HepG2 (cell line): ENCODE measurements around the gene IFI27. TPM values are rescaled to one million over a fixed set of nuclear protein-coding genes. Genes with fewer than 3 reads are reported as not detected.

ENCODE experiments used
- ATAC-seq: fragments of 200-7000 bp; cut with Tn5 transposase; 3 replicates; pipeline ENCODE4 v1.9.1; 2020; ENCODE audit warnings: mild to moderate bottlenecking, moderate library complexity
- BruUV-seq: library from RNA; stranded (reverse); fragments of 400-500 nt; replicated peaks from 2 replicates; lab custom pipeline; 2021; lab: Mats Ljungman, UMichigan
- CTCF ChIA-PET: fragments of 300-600 bp; formaldehyde crosslinking; extraction: SDS; loops from one replicate; lab custom pipeline; 2021; ENCODE audit warnings: low total read pairs, inconsistent platforms, low intra/inter-chr PET ratio; lab: Yijun Ruan, JAX
- POLR2A ChIA-PET: fragments of 350-600 bp; sonication (Branson Sonifier 250); formaldehyde crosslinking; loops from one replicate; lab custom pipeline; 2020; ENCODE audit warnings: antibody characterized with exemption, inconsistent platforms; lab: Yijun Ruan, JAX
- DNase-seq: peaks from one replicate; pipeline ENCODE4 v3.0.0-alpha.2; 2015; ENCODE audit warnings: low spot score
- FAIRE-seq: peaks from 3 replicates; lab custom pipeline; 2011; peaks lifted over from hg19 to GRCh38; lab: Jason Lieb, UNC
- H2AFZ ChIP-seq: one replicate; pipeline ENCODE4 v1.6.1; 2011; ENCODE audit warnings: low read length, inconsistent platforms
- H3K27ac ChIP-seq: fragments of 300-600 bp; 3 replicates; pipeline ENCODE4 v1.8.0; 2011; ENCODE audit warnings: mixed run types, mild to moderate bottlenecking, mixed read lengths, low read length, inconsistent platforms; ENCODE audit not compliant: insufficient read depth; ENCODE audit errors: extremely low read length
- H3K27me3 ChIP-seq, 2 experiments: fragments of 200-600 bp in 1 of 2; 2 replicates in 1 of 2; 3 replicates in 1 of 2; pipeline versions ENCODE4 v1.6.0 to v1.8.0; 2011; ENCODE audit warnings: low read length in 2 of 2, mild to moderate bottlenecking in 2 of 2, moderate library complexity in 2 of 2, inconsistent platforms in 1 of 2; ENCODE audit not compliant: insufficient read depth in 2 of 2, control insufficient read depth in 1 of 2
- H3K36me3 ChIP-seq, 2 experiments: fragments of 200-600 bp in 1 of 2; replicated peaks in 1 of 2; 2 replicates in 1 of 2; 3 replicates in 1 of 2; pipeline versions ENCODE4 v1.5.1 to v1.8.0; 2011; ENCODE audit warnings: low read length in 2 of 2, inconsistent platforms in 1 of 2; ENCODE audit not compliant: insufficient read depth in 2 of 2, control insufficient read depth in 1 of 2
- H3K4me1 ChIP-seq: 2 replicates; pipeline ENCODE4 v1.5.1; 2012; ENCODE audit warnings: low read length, inconsistent platforms; ENCODE audit not compliant: insufficient read depth
- H3K4me2 ChIP-seq: 2 replicates; pipeline ENCODE4 v1.6.0; 2011; ENCODE audit warnings: low read depth, low read length, inconsistent platforms
- H3K4me3 ChIP-seq, 3 experiments: fragments of 200-600 bp in 1 of 3; sonication (generic), shearing (Covaris generic) in 1 of 3; replicated peaks in 1 of 3; 2 replicates each; pipeline ENCODE4 v1.5.1; 2011 to 2016; ENCODE audit warnings: low read length in 3 of 3, inconsistent platforms in 2 of 3, low read depth in 2 of 3, mild to moderate bottlenecking in 2 of 3, control low read depth in 1 of 3, mixed read lengths in 1 of 3; ENCODE audit not compliant: insufficient read depth in 1 of 3
- H3K79me2 ChIP-seq: one replicate; pipeline ENCODE4 v1.6.1; 2011; ENCODE audit warnings: low read length, inconsistent platforms; ENCODE audit not compliant: insufficient read depth
- H3K9ac ChIP-seq: 2 replicates; pipeline ENCODE4 v1.6.0; 2011; ENCODE audit warnings: mild to moderate bottlenecking, low read depth, low read length, inconsistent platforms; ENCODE audit not compliant: insufficient read depth
- H3K9me3 ChIP-seq: 2 replicates; pipeline ENCODE4 v1.5.1; 2012; ENCODE audit warnings: mild to moderate bottlenecking, low read length
- H4K20me1 ChIP-seq: 2 replicates; pipeline ENCODE4 v1.6.0; 2011; ENCODE audit warnings: inconsistent platforms, mild to moderate bottlenecking, low read length, moderate library complexity; ENCODE audit not compliant: insufficient read depth
- ATRX ChIP-seq: sonication (generic); formaldehyde crosslinking; IDR thresholded peaks from 2 replicates; pipeline ENCODE4 v1.4.0; 2020; ENCODE audit warnings: missing genetic modification reagents, borderline replicate concordance
- BORCS8-MEF2B ChIP-seq: sonication (generic); formaldehyde crosslinking; IDR thresholded peaks from 2 replicates; pipeline ENCODE4 v1.8.0; 2022; ENCODE audit warnings: mild to moderate bottlenecking, missing genetic modification reagents
- CBX5 ChIP-seq: sonication (generic); formaldehyde crosslinking; IDR thresholded peaks from 2 replicates; pipeline ENCODE4 v1.4.0; 2020; ENCODE audit warnings: missing genetic modification reagents, borderline replicate concordance
- ISX ChIP-seq: sonication (generic); formaldehyde crosslinking; conservative IDR thresholded peaks from 2 replicates; pipeline ENCODE4 v1.5.0; 2020; ENCODE audit warnings: missing genetic modification reagents
- JARID2 ChIP-seq: sonication (generic); formaldehyde crosslinking; IDR thresholded peaks from 2 replicates; pipeline ENCODE4 v1.8.1; 2023; ENCODE audit warnings: missing genetic modification reagents, inconsistent platforms; ENCODE audit not compliant: insufficient replicate concordance
- MED13 ChIP-seq: sonication (generic); formaldehyde crosslinking; IDR thresholded peaks from 2 replicates; pipeline ENCODE4 v1.5.0; 2020; ENCODE audit warnings: missing genetic modification reagents
- PHF8 ChIP-seq: sonication (generic); formaldehyde crosslinking; IDR thresholded peaks from 2 replicates; pipeline ENCODE4 v1.5.0; 2020; ENCODE audit warnings: missing genetic modification reagents
- SOX13 ChIP-seq, 3 experiments: fragments of 450-650 bp in 1 of 3; sonication (generic) in 1 of 3; formaldehyde crosslinking in 1 of 3; IDR thresholded peaks in 2 of 3; conservative IDR thresholded peaks in 1 of 3; 2 replicates each; pipeline versions ENCODE4 v1.5.0 to v1.6.1; 2016 to 2020; ENCODE audit warnings: antibody characterized with exemption in 1 of 3, mild to moderate bottlenecking in 1 of 3, missing compliant biosample characterization in 1 of 3, missing genetic modification reagents in 1 of 3, moderate library complexity in 1 of 3
- SSRP1 ChIP-seq: IDR thresholded peaks from 2 replicates; pipeline ENCODE4 v1.6.1; 2016; ENCODE audit warnings: control low read depth
- TP53 ChIP-seq: sonication (generic); formaldehyde crosslinking; conservative IDR thresholded peaks from 2 replicates; pipeline ENCODE4 v1.4.0; 2020; ENCODE audit warnings: missing genetic modification reagents
- ZBTB21 ChIP-seq: sonication (generic); formaldehyde crosslinking; IDR thresholded peaks from 2 replicates; pipeline ENCODE4 v1.4.0; 2020; ENCODE audit warnings: missing genetic modification reagents
- ZNF20 ChIP-seq: sonication (generic); formaldehyde crosslinking; IDR thresholded peaks from 2 replicates; pipeline ENCODE4 v1.4.0; 2020; ENCODE audit warnings: mild to moderate bottlenecking, moderate library complexity, missing genetic modification reagents
- WGBS: methylation state at CpG from one replicate; pipeline ENCODE4 v1.1.6; 2017; ENCODE audit warnings: low lambda C conversion rate; 5-methylcytosine and 5-hydroxymethylcytosine counted together
- in situ Hi-C: cut with HindIII; loops from 2 replicates; pipeline ENCODE4 v1.10.0; 2017; ENCODE audit warnings: low pct_unique_long_range_greater_than_20kb; ENCODE audit not compliant: extremely low pct_ligation_motif_present
- intact Hi-C: fragments of 100-400 bp; cut with micrococcal nuclease; formaldehyde crosslinking; loops from one replicate; pipeline ENCODE4 v1.10.0; 2022; ENCODE audit not compliant: unreplicated experiment
- polyA plus RNA-seq, 8 experiments: library from polyadenylated mRNA; depleted of rRNA in 3 of 8; stranded (reverse) in 7 of 8; unstranded in 1 of 8; fragments of >200 nt; fragmentation: Illumina TruSeq in 4 of 8; extraction: Trizol in 4 of 8; gene quantifications; 2 replicates each; pipeline versions ENCODE4 v1.2.1 to v1.2.3, GENCODE V29; 2011 to 2016; ENCODE audit warnings: low read depth in 4 of 8, missing spikeins in 1 of 8, mixed read lengths in 1 of 8; ENCODE audit not compliant: insufficient read depth in 1 of 8
- total RNA-seq, 5 experiments: library from RNA; depleted of rRNA; stranded (reverse); fragments of >200 nt; fragmentation: Illumina TruSeq; extraction: Trizol; gene quantifications; 2 replicates each; pipeline ENCODE4 v1.2.3, GENCODE V29; 2016; ENCODE audit warnings: low read depth in 1 of 5
- TF ChIP-seq, protein P1 (sequence below): sonication (generic); formaldehyde crosslinking; IDR thresholded peaks from 2 replicates; pipeline ENCODE4 v1.9.0; 2021; ENCODE audit warnings: missing genetic modification reagents, borderline replicate concordance
- TF ChIP-seq, protein P2 (sequence below): sonication (generic); formaldehyde crosslinking; IDR thresholded peaks from 2 replicates; pipeline ENCODE4 v1.4.0; 2020; ENCODE audit warnings: low read depth, mild to moderate bottlenecking, missing genetic modification reagents
- TF ChIP-seq, protein P3 (sequence below): sonication (generic); formaldehyde crosslinking; IDR thresholded peaks from 2 replicates; pipeline ENCODE4 v1.4.0; 2020; ENCODE audit warnings: missing genetic modification reagents

The IFI27 gene
- total and polyA plus RNA-seq, 2 of the 13 experiments (the other 11 are each of a cell fraction or from before 2014, with no cell fraction given) = 1.2 to 1.7 TPM

DNA sequence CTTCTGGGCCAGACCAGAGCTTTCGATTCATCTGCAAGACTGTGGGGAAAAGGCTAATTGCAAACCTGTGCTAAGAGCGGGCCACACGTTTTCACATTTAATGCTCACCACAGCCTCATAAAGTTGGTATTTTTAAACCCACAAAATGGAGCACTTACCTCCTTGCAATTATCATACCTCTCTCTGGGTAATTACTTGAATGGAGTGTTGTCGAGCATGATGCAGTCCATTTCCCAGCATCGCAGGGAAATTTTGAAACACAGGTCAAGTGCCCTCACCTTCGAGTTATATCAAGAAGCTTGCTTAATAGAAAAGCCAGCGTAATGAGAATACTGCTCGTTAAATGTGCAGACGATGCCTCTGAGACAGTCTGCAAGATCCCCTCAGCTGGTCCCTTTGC, 27.7 kb downstream of the IFI27 start:
- peaks cover 27% of the 10 kb centered on the region for H3K4me1 ChIP-seq
- DNase-seq (no peak), ATAC-seq (no peak), FAIRE-seq (no peak)
- WGBS = 51% methylated on average over 9 of the region's 9 CpGs
- H4K20me1 ChIP-seq = no peaks in the 10 kb centered on the region
- no peaks in the 10 kb centered on the region for H3K79me2 ChIP-seq
- CTCF ChIA-PET = no interaction called here
- BruUV-seq = no TSS peak
- TF ChIP-seq MED13 (CRISPR knock-in tag) = no peak
- no peak for TF ChIP-seq ZBTB21
- TF ChIP-seq, protein P1, sequence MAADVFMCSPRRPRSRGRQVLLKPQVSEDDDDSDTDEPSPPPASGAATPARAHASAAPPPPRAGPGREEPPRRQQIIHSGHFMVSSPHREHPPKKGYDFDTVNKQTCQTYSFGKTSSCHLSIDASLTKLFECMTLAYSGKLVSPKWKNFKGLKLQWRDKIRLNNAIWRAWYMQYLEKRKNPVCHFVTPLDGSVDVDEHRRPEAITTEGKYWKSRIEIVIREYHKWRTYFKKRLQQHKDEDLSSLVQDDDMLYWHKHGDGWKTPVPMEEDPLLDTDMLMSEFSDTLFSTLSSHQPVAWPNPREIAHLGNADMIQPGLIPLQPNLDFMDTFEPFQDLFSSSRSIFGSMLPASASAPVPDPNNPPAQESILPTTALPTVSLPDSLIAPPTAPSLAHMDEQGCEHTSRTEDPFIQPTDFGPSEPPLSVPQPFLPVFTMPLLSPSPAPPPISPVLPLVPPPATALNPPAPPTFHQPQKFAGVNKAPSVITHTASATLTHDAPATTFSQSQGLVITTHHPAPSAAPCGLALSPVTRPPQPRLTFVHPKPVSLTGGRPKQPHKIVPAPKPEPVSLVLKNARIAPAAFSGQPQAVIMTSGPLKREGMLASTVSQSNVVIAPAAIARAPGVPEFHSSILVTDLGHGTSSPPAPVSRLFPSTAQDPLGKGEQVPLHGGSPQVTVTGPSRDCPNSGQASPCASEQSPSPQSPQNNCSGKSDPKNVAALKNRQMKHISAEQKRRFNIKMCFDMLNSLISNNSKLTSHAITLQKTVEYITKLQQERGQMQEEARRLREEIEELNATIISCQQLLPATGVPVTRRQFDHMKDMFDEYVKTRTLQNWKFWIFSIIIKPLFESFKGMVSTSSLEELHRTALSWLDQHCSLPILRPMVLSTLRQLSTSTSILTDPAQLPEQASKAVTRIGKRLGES (CRISPR knock-in tag) = no peak
- TF ChIP-seq, protein P2, sequence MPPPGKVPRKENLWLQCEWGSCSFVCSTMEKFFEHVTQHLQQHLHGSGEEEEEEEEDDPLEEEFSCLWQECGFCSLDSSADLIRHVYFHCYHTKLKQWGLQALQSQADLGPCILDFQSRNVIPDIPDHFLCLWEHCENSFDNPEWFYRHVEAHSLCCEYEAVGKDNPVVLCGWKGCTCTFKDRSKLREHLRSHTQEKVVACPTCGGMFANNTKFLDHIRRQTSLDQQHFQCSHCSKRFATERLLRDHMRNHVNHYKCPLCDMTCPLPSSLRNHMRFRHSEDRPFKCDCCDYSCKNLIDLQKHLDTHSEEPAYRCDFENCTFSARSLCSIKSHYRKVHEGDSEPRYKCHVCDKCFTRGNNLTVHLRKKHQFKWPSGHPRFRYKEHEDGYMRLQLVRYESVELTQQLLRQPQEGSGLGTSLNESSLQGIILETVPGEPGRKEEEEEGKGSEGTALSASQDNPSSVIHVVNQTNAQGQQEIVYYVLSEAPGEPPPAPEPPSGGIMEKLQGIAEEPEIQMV = no peak
- no peak for TF ChIP-seq ATRX
- no peak for TF ChIP-seq TP53 (CRISPR knock-in tag)
- no peak for TF ChIP-seq SOX13 (IDR thresholded peaks at IDR 0.05)
- no peak for TF ChIP-seq SOX13 (CRISPR knock-in tag; conservative IDR thresholded peaks at IDR 0.05 in 1 of 2, IDR thresholded peaks at IDR 0.05 in 1 of 2)
- no peak for TF ChIP-seq JARID2 (CRISPR knock-in tag)
- TF ChIP-seq PHF8 (CRISPR knock-in tag) = no peak
- no peak for TF ChIP-seq CBX5 (CRISPR knock-in tag)
- TF ChIP-seq, protein P3, sequence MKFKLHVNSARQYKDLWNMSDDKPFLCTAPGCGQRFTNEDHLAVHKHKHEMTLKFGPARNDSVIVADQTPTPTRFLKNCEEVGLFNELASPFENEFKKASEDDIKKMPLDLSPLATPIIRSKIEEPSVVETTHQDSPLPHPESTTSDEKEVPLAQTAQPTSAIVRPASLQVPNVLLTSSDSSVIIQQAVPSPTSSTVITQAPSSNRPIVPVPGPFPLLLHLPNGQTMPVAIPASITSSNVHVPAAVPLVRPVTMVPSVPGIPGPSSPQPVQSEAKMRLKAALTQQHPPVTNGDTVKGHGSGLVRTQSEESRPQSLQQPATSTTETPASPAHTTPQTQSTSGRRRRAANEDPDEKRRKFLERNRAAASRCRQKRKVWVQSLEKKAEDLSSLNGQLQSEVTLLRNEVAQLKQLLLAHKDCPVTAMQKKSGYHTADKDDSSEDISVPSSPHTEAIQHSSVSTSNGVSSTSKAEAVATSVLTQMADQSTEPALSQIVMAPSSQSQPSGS (CRISPR knock-in tag) = no peak
- TF ChIP-seq ZNF20 (CRISPR knock-in tag) = no peak
- TF ChIP-seq ISX (CRISPR knock-in tag) = no peak
- TF ChIP-seq BORCS8-MEF2B (CRISPR knock-in tag) = no peak
- TF ChIP-seq SSRP1 (CRISPR knock-in tag) = no peak
- in situ Hi-C loops = loop anchor here (5.0 kb wide), 3 partner anchors 101 to 196 kb away; no protein-coding TSS in a partner anchor
- H3K36me3 ChIP-seq = no peaks in the 10 kb centered on the region
- POLR2A ChIA-PET = interaction anchor here (0.9 to 1.5 kb wide), 3 partner anchors 102 to 155 kb away, joined by 3 to 6 read pairs (median 4); partner anchors contain the start of gene SERPINA10
- intact Hi-C loops = loop anchor here (5.0 to 10.0 kb wide), 3 partner anchors 154 to 237 kb away; partner anchors contain the start of gene SERPINA10
- peaks cover 8% of the 10 kb centered on the region for H3K9me3 ChIP-seq
- no peak overlapping the region for H3K27ac ChIP-seq
- H2AFZ ChIP-seq = no peak overlapping the region
- H3K27me3 ChIP-seq = peaks cover 2 to 25% of the 10 kb centered on the region in 2 experiments; a peak in 4 of 5 replicates
- H3K4me2 ChIP-seq = no peak overlapping the region
- H3K9ac ChIP-seq = no peak overlapping the region
- H3K4me3 ChIP-seq = no peak overlapping the region; a peak in 1 of 6 replicates
